Liver (tissue), 3 donors: ENCODE measurements around the gene NRG2.

Experiments
- CTCF ChIP-seq: fragments of 150-350 bp; IDR thresholded peaks from 2 replicates; pipeline ENCODE4 v1.5.1; 2017; ENCODE audit warnings: improper control_type of control experiment, low read depth, low read length; ENCODE audit not compliant: missing input control
- EGR1 ChIP-seq, 2 donors: IDR thresholded peaks; 2 replicates each; pipeline ENCODE4 v1.6.1; 2016 to 2018; ENCODE audit warnings: antibody characterized with exemption in 2 of 2, low read depth in 2 of 2
- donor health status: healthy.
- donor health status: healthy.

- TF ChIP-seq CTCF (no peak), EGR1 (IDR thresholded peaks at IDR 0.05; ENCODE audit: low read depth in 2 of 2) (no peak)
These were observed 24.6 kb downstream of the NRG2 start for GRCh38 chr5:140018517-140018916.
